T-helper 9 cell (primary cell): ENCODE measurements around the gene SYTL3.

ENCODE experiments used
- DNase-seq: peaks from one replicate; pipeline ENCODE4 v3.0.0-alpha.2; 2020

The SYTL3 gene

DNA sequence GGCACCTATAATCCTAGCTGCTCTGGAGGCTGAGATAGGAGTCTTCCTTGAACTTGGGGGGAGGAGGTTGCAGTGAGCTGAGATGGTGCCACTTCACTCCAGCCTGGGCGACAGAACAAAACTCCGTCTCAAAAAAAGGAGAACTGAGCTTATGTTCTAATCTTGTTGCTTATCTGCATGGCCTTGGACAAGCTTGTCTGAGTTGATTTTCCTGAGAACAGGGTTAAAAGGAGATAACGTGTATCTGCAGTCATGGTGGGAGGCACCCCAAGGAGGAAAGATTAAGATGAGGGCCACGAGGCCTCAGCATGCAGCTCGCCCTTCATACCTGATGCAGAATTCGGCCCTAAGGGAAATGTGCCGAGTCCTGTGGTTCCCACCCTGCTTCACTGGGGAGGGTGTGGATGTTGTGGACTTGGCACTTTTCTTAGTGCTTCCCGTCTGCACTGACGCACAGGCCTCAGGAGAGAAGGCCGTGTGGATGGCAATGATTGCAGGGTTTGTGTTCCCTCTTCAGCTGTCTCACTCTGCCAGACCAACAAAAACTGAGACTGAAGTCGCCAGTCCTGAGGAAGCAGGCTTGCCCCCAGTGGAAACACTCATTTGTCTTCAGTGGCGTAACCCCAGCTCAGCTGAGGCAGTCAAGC is 113.1 kb downstream of the SYTL3 start:
- DNase-seq, result no peak

GRCh38 chr6:158763434-158764182 is 113.8 kb downstream of the SYTL3 start:
- no peak for DNase-seq

DNA sequence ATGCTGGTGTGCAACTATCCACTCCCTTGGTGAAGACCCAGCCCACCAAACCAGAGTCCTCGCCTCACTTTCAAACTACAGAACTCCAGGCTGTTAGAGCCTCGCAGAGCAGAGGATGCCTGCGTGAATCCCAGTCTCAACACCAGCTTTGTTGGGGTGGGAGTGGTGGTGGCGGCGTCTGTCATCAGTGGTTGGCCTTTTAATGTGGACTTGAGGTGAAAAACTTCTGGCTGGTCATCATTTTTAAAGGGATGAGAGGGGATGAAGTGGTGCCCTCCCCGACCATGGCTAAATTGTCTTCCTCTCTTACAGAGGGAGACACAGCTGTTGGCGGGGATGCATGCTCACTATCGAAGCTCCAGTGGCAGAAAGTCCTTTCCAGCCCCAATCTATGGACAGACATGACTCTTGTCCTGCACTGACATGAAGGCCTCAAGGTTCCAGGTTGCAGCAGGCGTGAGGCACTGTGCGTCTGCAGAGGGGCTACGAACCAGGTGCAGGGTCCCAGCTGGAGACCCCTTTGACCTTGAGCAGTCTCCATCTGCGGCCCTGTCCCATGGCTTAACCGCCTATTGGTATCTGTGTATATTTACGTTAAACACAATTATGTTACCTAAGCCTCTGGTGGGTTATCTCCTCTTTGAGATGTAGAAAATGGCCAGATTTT is 114.5 kb downstream of the SYTL3 start:
- no peak for DNase-seq

GRCh38 chr6:158764926-158765325 is 115.1 kb downstream of the SYTL3 start:
- DNase-seq, result no peak

DNA sequence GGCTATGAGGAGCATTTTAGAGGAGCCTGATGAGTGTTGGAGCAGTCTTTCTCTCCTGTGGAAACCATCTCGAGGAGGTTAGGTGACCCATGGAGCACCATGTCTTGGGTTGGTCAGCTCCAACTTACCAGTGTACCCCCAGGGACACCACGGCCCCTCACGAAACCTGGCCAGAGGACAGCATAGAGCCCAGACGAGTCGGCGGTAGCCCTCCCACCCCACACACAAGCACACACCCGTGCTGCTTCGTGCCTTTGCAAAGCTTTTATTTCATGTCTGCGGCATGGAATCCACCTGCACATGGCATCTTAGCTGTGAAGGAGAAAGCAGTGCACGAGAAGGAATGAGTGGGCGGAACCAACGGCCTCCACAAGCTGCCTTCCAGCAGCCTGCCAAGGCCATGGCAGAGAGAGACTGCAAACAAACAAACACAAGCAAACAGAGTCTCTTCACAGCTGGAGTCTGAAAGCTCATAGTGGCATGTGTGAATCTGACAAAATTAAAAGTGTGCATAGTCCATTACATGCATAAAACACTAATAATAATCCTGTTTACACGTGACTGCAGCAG is 115.7 kb downstream of the SYTL3 start:
- no peak for DNase-seq

DNA sequence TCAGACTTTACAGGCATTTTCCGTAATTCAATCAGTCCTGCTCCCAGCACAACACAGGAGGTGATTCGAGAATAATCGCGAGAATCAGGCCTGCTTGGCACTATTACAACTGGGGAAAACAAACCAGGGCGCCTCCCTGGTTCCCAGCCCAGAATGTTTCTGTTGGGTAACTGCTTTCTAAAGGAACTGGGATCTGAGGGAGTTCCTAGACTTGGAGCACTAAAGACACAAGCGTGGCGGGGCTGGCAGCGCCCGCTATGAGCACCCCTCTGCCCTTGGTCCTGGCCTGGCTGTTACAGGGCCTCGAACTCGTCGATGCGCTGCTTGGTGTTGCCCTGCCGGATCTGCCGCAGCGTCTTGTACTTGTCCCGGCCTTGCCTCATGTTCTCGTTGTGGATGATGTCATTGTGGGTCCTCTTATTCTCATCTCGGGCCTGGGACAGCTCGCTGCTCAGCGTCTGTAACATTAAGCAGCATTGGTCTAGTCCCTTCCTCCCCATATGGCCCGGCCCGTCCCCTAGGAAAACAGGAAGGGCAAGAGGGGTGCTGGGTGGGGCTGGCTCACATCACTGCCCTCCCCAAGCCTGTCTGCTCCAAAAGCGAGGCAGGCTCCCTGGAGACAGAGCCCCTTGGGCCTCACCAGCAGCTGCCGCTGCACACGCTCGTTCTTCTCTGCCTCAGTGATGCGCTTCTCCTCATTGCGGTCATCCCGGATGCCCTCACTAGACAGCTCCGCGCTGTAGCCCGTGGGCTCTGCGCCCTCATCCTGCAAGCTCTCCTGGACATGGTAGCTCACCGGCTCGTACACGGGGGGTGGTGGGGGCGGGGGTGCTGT is 117.0 kb downstream of the SYTL3 start:
- DNase-seq, result no peak

GRCh38 chr6:158767709-158768108 is 117.9 kb downstream of the SYTL3 start:
- no peak for DNase-seq

GRCh38 chr6:158768436-158768835 is 118.6 kb downstream of the SYTL3 start:
- DNase-seq, result no peak

DNA sequence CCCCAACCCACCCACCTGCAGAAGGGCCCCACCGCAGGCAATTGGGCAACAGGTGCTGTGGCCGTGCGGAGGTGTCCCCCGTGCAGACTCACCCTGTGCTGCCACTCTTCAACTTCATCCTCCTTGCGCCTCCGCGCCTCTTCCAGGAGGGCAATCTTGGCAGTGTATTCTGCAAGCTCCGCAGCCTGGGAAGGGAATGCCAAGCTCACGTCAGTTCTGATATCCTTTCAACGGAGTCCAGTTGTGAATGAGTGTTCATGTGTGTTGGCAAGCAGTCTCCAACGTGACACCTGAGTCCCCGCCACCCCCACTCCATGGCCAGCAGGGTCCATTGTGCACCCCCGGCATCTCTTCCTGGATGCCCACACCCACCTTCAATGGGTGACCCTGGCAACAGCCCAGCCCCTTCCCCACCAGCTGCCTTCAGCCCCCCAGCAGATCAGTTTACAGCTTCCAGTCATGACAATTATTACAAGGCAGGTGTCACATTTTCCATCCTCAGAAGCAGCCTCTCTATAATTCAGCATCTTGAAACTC is 119.4 kb downstream of the SYTL3 start:
- no peak for DNase-seq

DNA sequence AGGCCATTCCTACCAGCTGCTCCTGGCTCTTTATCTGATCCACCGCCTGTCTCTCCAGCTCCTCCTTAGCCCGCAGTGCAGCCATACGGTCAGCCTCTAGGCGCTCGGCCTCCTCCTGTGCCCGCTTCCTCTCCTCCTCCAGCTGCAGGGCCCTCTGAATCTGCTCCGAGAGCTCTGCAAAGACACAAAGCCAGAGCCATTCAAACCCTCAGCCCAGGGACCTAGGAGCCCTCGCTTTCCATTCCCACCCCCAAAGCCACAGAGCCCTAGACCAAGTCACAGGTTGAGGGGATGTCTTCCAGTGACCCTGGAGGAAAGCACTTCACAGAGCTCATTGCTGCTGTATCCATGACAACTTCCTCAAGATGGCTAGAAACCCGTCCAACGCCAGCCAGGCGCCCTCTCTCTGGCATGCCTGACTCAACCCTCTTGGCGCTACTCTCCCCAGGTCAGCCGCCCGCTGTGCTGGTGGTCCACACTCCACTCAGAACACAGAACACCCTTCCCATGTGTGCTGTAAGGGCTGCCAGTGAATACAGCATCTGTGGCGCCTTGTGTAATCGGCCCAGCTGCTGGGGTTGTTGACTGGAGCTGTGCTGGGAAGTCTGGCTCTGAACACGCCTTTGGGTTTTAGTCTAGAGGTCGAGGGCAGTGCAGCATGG is 120.0 kb downstream of the SYTL3 start:
- DNase-seq, result no peak

DNA sequence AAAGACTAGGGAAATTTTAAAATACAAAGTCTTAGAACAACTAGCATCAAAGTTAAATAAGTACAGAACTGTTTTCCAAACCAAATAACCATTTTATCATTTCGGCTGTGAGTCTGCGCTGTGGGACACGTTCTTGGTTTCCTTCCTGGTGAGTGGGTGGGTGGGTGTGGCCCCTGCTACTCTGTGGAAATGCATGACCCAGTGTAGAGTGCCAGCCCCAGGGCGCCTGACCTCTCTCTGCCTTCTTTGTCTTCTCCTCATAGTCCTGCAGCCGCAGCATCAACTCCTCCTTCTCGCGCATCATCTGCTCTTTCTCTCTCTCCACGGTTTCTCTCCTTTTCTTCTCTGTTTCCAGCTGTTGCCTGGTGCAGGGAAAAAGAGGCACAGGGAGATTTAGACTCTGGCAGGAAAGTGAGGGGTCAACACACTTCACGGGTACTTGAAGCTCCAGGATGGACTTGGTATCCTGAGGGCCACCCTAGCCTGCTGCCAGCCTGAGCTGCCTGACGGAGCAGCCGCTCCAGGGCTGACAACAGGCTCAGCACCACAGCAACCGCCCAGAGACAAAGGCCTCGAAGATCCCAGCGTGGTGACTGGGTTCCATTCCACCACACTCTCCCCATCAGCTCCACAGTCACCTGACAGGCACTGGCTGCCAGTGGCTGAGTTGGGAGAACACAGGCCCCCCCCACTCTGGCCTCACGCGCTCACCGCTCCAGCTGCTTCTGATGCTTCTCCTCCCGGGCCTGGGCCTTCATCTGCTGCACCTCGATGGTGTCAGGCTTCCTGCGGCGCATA is 120.9 kb downstream of the SYTL3 start:
- no peak for DNase-seq

GRCh38 chr6:158771399-158772152 is 121.7 kb downstream of the SYTL3 start:
- DNase-seq, result no peak

GRCh38 chr6:158772172-158772571 is 122.3 kb downstream of the SYTL3 start:
- DNase-seq, result no peak

DNA sequence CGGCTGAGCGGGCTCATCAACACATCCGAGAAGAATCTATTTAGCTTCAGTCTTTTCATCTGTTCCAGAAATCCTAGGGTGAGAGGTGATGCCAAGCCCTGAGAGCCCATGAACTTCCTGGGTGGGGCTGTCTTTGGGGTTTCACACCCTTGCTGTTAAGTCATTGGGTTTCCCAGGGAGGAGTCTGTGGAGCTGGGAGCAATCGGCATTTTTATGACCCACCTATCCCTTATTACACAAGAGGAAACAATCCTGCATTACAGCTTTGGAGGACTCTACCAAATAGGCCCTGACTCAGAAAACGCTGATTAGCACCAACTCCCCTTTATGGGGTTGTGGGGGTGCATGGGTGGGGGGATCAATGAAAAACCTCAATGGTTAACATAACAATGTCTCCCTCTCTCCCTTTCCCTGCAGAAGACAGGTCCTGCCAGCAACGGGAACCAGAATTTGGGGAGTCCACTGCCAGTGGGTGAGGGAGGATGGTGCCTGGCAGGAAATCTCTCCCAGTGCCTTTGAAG is 123.1 kb downstream of the SYTL3 start:
- DNase-seq, result no peak

- no peak for DNase-seq
These were observed 124.0 kb downstream of the SYTL3 start for GRCh38 chr6:158773581-158774449.

- DNase-seq, result no peak
These were observed 125.0 kb downstream of the SYTL3 start for GRCh38 chr6:158774717-158775449.

- DNase-seq, result no peak
These were observed 126.0 kb downstream of the SYTL3 start for GRCh38 chr6:158775832-158776231.

- DNase-seq, result no peak
These were observed 126.9 kb downstream of the SYTL3 start for GRCh38 chr6:158776737-158777136.
